Stimulated activated CD8-positive, alpha-beta memory T cell treated with anti-CD3 and anti-CD28 coated beads, Interleukin-4, amount 100 ng/mL, for 48 hours (primary cell): Measurements from ENCODE around the gene BOC.
A peak's percentile ranks its signal among the peaks of the same experiment; 100 is the strongest.

Experiments used
- DNase-seq: peaks from one replicate; pipeline ENCODE4 v3.0.0-alpha.2; 2020

Gene BOC

DNA sequence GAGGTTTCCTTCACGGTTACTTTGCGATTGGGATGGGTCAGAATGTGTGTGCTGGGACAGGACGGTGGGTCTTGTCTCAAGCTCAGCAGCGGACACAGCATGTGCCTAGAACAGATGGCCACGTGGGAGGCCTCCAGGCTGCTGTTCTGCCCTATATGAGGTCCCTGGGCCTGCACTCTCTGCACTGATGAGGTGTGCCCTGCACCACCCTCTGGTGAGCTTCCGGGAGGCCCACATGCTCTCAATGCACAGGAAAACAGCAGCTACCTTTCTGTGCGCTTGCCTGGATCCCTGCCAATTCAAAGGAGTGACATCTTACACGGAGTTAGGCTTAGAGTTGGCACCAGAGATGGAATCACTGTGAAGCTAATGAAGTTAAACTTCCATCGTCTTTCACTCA lies 59.8 kb downstream of the BOC start:
- no peak for DNase-seq

DNA sequence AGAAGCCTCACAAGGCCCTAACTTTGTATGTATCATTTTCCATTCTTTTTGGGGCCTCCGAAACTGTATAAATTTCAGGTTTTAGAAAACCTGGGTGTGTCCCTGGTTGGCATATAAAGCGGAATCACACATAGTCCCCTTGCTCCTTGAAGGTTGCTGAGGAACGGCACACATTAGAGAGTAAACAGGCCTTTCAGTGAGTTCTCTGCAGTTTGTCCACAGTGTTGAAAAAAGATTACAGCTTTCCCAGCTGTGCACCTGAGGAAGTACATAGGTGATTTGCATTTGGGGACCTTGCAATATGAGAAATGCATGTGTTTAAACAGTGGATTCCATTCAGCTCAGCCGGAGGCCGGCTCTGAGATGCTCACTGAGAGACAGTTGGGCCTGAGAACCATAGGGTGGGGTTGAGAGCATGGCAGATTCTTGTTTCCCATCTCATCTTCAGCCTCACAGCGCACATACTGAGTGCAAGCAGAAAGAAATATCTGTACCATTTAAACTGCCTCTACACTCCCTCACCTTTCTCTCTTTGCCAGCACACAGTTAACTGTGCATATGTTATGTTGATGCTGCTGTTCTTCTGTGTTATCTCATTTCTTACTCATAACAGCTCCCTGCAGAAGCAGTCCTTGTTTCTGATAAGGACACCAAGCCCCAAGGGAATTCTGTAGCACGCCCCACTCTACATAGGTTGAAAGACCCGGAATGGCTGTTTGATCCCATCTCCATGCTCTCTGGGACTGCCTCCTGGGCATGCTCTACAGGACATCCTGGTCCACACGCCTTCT lies 60.4 kb downstream of the BOC start:
- no peak for DNase-seq

DNA sequence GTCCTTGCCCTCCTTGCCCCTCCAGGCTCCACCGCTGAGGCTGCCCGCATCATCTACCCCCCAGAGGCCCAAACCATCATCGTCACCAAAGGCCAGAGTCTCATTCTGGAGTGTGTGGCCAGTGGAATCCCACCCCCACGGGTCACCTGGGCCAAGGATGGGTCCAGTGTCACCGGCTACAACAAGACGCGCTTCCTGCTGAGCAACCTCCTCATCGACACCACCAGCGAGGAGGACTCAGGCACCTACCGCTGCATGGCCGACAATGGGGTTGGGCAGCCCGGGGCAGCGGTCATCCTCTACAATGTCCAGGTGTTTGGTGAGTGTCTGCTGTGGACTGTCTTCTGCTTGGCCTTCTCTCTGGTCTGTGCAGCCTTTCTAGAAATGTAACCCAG lies 61.0 kb downstream of the BOC start:
- no peak for DNase-seq

DNA sequence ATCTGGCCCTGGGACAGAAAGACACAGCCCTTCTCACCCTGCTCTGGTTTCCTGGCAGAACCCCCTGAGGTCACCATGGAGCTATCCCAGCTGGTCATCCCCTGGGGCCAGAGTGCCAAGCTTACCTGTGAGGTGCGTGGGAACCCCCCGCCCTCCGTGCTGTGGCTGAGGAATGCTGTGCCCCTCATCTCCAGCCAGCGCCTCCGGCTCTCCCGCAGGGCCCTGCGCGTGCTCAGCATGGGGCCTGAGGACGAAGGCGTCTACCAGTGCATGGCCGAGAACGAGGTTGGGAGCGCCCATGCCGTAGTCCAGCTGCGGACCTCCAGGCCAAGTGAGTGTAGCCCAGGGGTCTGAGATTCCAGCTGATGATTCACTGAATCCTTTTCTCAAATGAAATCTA lies 61.7 kb downstream of the BOC start:
- no peak for DNase-seq

DNA sequence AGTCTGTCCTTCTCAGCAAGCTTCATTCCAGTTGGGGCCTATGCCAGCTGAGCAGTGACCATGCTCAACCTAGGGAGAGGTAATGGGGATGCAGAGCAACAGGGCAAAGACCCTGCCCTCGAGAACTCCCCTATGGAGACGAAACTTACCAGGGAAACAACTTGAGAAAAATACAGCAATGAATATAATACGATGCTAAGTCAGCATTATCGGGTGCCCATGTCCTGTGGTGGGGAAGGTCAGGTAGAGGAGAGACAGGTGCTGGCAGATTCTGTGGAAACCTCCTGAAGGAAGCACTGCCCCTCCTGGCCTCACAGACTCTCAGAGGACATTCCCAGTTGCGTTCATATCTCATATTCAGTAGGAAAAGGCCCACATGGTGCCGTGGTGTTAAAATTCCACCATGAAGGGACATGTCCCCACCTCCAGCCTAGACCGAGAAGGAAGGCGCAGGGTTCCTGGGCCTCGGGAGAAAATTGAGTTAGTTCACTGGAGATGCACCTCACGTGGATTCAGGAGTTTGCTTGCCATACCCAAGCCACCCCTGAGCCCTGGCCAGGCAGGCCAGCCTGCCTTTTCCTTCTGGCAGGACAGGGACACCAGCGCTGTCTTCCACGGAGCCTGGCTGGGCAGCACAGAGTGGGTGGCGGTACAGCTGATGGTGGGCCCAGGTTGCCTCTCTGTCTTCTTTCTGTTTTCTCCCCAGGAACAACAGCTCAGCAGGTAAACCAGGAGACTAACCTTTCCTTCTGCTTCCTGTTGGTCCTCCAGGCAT lies 62.4 kb downstream of the BOC start:
- DNase-seq: no peak

DNA sequence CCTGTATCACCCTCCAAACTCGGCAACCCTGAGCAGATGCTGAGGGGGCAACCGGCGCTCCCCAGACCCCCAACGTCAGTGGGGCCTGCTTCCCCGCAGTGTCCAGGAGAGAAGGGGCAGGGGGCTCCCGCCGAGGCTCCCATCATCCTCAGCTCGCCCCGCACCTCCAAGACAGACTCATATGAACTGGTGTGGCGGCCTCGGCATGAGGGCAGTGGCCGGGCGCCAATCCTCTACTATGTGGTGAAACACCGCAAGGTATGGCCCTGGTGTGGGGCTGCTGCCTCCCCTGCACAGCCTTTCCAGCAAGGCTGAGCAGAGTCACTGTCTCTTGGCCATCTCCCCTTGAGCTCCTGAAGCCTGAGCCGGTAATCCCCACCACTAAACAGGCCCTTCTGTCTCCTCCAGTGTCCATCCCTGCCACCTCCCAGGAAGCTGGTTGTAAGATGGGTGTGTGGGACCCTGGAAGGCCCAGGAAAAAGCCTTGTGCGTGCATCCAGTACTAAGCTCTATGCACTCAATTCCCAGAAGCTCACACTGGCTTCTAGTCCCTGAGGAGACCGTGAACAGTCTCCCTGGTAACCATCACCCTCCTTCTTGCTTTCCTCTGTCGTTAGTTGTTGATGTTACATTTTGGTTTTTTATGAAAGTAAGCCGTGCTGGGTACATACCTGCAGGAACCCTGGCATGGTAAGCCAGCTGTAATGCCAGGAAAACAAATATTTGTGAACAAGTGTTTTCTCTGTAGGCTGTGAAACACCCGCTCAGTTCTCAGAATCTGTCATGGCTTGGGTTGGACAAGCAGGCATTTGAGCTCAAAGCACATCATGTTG lies 63.3 kb downstream of the BOC start:
- no peak for DNase-seq

DNA sequence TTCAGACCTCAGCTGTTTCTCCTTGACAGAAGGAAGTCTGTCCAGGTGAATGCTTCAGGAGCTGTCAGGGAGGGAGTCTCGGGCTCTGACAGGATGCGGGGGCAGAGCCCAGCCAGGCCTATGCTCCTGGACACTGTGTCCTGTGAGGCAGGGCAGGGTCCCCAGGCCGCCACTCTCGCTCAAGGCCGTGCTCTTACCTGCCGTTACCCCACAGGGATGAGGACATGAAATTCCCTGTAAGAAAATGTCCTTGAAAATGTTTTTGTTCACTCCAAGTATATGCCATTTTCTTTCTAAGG lies 63.9 kb downstream of the BOC start:
- DNase-seq: no peak

DNA sequence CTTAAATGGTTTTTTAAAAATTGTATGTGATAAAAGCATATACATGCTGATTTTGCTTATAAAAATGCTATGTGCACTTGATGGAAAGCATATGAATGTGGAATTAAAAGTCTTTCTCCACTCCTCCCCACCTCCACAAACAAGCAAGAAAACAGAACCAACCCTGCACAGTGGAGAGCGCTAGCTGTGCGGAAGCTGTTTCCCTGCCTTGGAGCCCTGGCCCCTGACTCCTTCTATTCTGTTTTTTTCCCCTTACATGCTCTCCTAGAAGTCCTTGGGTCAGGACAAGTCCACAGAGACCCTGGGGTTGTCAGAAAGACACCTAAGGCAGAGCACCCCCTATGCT lies 64.2 kb downstream of the BOC start:
- DNase-seq: no peak

DNA sequence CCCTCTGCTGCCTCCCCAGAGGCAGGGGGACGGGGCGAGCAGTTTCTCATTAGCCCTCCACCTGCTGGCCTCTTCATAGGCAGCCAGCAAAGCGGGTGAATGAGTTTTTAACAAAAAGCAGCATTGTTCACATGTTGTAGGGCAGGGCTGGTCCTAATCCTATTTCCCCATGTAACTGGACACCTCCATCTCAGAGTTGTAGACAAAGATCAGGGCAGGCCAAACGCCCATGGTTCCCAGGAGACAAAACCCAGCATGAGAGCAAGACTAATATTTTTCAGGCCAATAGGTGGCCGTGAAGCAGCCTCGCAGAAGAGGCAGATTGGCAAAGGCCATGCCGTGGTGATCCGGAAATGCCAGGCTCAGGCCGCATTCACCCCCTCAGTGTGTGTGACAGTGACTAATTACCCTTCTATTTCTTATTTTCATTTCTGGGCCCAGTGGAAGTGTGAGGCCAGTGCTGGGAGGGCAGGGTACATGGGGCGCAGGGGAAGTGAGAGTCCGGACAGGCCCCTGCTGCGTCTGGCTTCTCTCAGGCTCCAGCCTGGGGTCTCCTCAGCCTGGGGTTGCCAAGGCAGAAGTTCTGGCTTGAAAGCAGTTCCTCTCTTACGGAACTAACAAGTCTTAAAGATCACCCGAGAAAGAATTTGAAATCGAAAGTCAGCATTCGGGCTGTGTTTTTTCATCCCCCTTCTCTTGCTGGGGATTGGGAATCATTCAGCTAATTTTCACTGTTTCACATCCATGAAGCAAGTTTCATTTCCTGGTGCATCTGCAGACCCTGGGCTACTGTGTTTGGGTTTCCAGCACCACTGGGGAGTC lies 64.8 kb downstream of the BOC start:
- DNase-seq: no peak

DNA sequence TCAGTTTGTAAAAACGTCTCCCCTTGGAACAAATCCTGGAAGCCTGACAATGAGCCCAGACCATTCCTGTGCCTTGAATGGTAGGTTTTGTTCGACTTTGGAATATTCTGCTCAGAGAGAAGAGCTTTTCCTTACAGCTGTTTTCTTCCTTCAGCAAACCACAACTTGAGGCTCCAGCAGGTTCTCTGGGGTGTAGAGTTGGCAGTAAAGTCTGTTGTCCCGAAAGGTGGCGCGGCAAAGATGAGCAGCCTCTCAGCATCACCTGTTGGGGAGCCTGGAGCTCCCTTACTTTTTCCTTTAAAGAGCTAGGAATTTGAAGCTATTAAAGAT lies 65.4 kb downstream of the BOC start:
- no peak for DNase-seq

DNA sequence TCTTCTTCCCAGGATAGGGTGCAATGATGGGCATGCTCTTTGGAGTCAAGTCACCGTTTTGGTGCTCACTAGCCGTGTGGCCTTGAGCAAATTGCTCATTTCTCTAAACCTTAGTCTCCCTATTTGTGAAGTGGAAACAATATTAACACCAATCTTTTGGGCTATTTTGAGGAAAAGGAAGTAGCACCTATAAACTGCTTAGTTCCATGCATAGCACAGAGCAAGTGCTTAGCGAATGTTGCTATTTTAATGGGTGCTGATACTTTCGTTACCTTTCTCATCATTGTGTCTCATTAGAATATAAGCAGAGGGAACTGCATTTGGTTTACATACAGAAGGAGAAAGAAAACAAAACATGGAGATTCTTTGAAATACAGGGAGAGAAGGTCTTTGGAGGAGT lies 66.1 kb downstream of the BOC start:
- DNase-seq: no peak

DNA sequence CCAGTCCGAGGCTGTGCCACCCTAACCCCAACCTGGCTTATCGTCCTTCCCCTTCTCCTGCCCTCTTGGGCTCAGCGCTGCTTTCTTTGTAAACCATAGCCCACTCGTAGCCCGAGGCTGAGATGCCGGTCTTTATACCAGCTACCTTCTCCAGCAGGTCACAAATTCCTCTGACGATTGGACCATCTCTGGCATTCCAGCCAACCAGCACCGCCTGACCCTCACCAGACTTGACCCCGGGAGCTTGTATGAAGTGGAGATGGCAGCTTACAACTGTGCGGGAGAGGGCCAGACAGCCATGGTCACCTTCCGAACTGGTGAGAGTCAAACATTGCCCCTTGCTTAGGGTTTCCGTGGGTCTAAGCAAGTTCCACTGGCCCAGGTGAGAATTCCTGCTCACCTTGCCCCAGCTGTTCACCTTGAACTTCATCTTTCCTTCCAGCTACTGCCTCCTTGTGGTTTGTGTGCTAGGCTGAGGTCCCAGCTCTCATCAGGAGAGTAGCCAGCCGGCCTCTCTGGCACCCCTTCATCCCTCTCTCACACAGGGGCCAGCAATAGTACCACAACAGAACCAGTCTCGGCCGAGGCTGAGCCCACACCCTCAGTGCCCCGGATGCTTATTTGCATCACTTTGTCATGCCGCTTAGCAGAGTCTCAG lies 66.7 kb downstream of the BOC start:
- DNase-seq: no peak

DNA sequence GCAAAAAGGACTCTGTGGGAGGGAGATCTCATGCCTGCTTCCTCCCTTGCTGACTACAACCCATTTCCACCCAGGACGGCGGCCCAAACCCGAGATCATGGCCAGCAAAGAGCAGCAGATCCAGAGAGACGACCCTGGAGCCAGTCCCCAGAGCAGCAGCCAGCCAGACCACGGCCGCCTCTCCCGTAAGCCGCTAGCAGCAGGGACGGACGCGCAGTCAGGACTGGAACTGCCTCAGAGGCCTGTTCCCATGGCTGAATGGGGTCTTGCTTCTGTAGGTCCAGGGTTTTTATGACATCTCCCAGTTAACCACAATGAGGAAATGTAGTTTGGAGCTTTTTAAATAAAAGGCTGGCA lies 67.2 kb downstream of the BOC start:
- DNase-seq: no peak

DNA sequence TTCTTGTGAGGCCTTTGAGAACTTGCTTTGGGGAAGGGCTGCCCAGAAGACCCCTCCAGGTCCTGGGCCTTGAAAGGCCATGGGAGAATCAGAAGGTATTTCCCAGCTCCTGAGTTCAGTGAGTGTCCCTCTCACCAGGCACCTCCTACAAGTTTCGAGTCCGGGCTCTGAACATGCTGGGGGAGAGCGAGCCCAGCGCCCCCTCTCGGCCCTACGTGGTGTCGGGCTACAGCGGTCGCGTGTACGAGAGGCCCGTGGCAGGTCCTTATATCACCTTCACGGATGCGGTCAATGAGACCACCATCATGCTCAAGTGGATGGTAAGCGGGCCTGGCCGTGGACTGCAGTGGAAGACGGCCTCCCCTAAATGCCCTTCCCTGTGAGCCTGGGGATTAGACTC lies 68.3 kb downstream of the BOC start:
- DNase-seq: no peak

DNA sequence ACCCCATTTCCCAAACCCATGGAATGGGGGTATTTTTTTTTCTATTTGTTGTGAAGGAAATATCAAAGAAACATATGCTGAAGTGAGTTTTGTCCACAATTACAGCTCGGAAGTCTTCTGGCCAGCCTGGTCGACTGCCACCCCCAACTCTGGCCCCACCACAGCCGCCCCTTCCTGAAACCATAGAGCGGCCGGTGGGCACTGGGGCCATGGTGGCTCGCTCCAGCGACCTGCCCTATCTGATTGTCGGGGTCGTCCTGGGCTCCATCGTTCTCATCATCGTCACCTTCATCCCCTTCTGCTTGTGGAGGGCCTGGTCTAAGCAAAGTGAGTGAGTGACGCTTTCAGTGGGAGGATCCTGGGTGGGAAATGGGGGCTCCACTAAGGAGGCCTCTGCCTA lies 71.9 kb downstream of the BOC start:
- no peak for DNase-seq

DNA sequence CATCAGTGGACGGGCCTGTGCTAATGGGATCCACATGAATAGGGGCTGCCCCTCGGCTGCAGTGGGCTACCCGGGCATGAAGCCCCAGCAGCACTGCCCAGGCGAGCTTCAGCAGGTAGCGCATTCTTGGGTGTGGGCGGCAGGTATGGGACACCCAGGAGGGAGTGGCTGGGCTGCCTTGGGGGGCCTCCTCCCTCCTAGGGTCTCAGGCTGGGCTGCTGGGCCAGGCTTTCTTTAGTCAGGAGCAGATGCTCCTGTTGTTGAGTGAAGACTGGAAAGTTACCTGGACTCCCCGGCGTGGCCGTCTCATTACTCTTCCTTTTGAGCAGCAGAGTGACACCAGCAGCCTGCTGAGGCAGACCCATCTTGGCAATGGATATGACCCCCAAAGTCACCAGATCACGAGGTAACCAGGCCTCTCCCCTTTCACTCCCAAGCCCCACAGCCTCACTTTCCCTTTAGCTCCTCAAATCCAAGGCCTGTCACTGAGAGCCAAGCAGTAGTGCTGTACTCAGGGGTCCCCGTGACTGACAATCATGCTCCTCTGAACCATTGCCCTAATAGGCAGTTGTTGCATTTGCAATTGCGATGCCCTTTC lies 73.2 kb downstream of the BOC start:
- no peak for DNase-seq

DNA sequence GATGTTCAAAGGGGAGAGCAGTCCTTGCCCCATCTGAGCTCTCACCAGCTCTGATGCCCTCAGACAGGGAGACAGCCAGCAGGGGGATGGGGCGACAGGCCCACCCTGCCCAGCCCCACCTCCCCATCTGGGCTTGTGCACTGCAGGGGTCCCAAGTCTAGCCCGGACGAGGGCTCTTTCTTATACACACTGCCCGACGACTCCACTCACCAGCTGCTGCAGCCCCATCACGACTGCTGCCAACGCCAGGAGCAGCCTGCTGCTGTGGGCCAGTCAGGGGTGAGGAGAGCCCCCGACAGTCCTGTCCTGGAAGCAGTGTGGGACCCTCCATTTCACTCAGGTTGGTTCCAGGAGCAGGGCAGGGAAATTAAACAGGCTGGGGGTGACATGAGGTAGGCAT lies 73.9 kb downstream of the BOC start:
- no peak for DNase-seq

DNA sequence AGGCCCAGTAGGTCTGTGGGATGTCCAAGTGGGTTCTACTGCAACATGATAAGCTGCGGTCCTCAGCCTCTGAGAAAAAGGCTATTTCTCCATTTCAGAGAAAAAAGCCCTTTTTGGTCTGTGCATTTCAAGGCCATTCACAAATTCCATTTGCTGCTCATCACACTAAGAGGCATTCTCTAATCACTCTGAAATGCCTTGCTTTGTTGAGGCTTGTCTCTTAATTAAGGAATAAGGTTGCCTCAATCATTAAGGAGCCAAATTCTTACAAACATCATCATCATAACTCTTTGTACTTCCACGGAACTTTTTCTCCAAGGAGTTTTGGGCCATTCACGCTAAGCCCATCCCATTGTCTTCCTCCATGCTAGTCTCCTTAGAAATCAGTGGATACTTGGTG lies 74.4 kb downstream of the BOC start:
- no peak for DNase-seq

DNA sequence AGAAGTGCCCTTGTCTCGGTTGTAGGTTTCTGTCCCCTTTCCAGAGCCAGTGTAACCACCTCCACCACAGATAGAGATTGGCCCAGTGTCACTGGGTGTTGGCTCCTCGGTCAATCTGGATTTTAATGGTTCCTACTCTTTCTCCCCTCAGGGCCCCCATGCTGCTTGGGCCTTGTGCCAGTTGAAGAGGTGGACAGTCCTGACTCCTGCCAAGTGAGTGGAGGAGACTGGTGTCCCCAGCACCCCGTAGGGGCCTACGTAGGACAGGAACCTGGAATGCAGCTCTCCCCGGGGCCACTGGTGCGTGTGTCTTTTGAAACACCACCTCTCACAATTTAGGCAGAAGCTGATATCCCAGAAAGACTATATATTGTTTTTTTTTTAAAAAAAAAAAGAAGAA lies 75.2 kb downstream of the BOC start:
- no peak for DNase-seq

DNA sequence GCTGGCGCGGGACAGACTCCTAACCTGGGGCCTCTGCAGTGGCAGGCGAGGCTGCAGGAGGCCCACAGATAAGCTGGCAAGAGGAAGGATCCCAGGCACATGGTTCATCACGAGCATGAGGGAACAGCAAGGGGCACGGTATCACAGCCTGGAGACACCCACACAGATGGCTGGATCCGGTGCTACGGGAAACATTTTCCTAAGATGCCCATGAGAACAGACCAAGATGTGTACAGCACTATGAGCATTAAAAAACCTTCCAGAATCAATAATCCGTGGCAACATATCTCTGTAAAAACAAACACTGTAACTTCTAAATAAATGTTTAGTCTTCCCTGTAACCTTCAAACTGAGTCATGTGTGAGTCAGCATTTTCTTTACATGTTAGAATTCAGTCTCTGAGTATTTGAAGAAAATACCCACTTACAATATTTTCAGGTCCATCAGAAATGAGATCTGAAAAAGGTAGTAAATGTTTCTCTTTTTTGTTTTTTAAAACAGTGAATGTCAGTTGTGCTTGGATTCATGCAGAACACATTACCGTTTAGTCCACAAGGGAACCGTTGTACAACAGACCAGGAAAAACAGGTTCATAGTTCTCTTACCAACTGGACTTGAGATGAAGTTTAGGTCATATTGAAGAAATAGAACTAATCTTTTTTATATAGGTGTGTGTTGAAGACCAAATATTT lies 75.9 kb downstream of the BOC start:
- DNase-seq: no peak

DNA sequence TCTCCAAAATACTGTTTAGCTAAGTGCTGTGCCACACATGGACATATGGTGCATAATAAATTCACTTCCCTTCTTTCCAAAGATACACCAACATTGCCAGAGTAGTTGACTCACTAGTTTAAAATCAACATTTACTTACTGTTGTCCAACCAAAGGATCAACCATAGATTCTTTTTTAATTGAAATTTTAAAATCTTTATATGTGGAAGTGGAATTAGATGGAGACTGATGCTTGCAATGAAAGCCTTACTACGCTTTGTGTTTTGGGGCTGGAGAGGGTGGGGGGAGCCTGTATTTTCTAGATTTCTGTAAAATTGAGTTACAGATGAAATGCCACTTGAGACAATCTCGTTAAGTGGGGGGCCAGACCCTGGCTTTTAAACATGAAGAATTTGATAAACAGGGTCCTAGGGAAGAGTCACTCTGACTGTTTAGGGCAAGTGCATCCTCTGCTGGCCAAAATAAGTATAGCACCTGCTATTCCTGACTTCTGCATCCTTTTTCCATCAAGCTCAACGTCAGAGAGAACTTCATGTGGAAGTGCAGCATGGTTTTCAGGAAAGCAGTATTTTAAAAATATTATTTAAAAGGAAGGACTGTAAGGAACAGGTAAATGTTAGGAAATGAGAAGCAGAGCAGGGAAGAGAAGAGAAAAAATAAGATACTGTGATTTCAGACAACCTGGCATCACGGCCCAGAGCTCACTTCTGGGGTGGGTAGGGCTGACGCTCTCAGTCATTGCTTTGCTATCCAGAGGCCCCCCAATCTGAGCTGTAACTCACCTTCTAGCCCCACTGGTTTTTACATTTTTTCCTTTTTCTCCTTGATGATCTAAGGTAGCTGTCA lies 76.7 kb downstream of the BOC start:
- peak; percentile 73 for DNase-seq
